Neural progenitor cell (in vitro differentiated cells): ENCODE data around the gene EPB41L4A. TPM values are rescaled to one million over a fixed set of nuclear protein-coding genes. Genes with fewer than 3 reads are reported as not detected.

Source experiments
- DNase-seq: peaks from one replicate; pipeline ENCODE4 v3.0.0-alpha.2; 2016; ENCODE audit warnings: low spot score
- H2AFZ ChIP-seq: fragments of 200-600 bp; sonication (generic); replicated peaks from 2 replicates; pipeline ENCODE4 v1.6.1; 2016; ENCODE audit warnings: antibody characterized with exemption
- H3F3A ChIP-seq: fragments of 200-600 bp; sonication (generic); 2 replicates; pipeline ENCODE4 v1.6.1; 2016; ENCODE audit warnings: antibody characterized with exemption, low read depth
- H3K27ac ChIP-seq: fragments of 200-600 bp; sonication (generic); 2 replicates; pipeline ENCODE4 v1.5.1; 2016; ENCODE audit warnings: mild to moderate bottlenecking
- H3K27me3 ChIP-seq: fragments of 200-600 bp; sonication (generic); 2 replicates; pipeline ENCODE4 v1.6.1; 2016; ENCODE audit warnings: mild to moderate bottlenecking, moderate library complexity
- H3K36me3 ChIP-seq: fragments of 200-600 bp; sonication (generic); 2 replicates; pipeline ENCODE4 v1.5.1; 2016
- H3K4me1 ChIP-seq: fragments of 200-600 bp; sonication (generic); 2 replicates; pipeline ENCODE4 v1.6.1; 2016; ENCODE audit warnings: mixed run types
- H3K4me2 ChIP-seq: fragments of 200-600 bp; sonication (generic); 2 replicates; pipeline ENCODE4 v1.6.1; 2016
- H3K4me3 ChIP-seq: fragments of 200-600 bp; sonication (generic); 2 replicates; pipeline ENCODE4 v1.5.1; 2016
- H3K79me2 ChIP-seq: fragments of 200-600 bp; sonication (generic); 2 replicates; pipeline ENCODE4 v1.6.1; 2016; ENCODE audit warnings: low read depth
- H3K9ac ChIP-seq: fragments of 200-600 bp; sonication (generic); 2 replicates; pipeline ENCODE4 v1.6.1; 2016
- H3K9me3 ChIP-seq: fragments of 200-600 bp; sonication (generic); 2 replicates; pipeline ENCODE4 v1.5.1; 2016; ENCODE audit warnings: low read depth
- H4K20me1 ChIP-seq: fragments of 200-600 bp; sonication (generic); 2 replicates; pipeline ENCODE4 v1.6.1; 2016; ENCODE audit warnings: low read depth
- H3K27ac Mint-ChIP-seq: 3 replicates; pipeline ENCODE4 v1.8.0; 2021; ENCODE audit warnings: mixed read lengths
- H3K27me3 Mint-ChIP-seq: 2 replicates; pipeline ENCODE4 v1.8.0; 2022; ENCODE audit warnings: low read depth, mild to moderate bottlenecking, inconsistent platforms, moderate library complexity, mixed read lengths; ENCODE audit not compliant: insufficient read depth
- H3K36me3 Mint-ChIP-seq: 3 replicates; pipeline ENCODE4 v1.8.0; 2021; ENCODE audit warnings: mixed read lengths
- H3K4me1 Mint-ChIP-seq: 3 replicates; pipeline ENCODE4 v1.8.0; 2021; ENCODE audit warnings: mixed read lengths
- H3K4me3 Mint-ChIP-seq: 3 replicates; pipeline ENCODE4 v1.8.0; 2021; ENCODE audit warnings: mild to moderate bottlenecking, moderate library complexity, mixed read lengths
- H3K9me3 Mint-ChIP-seq: 3 replicates; pipeline ENCODE4 v1.8.0; 2020; ENCODE audit warnings: mixed read lengths
- CTCF ChIP-seq: fragments of 200-600 bp; sonication (generic); IDR thresholded peaks from 2 replicates; pipeline ENCODE4 v1.5.1; 2017; ENCODE audit warnings: antibody characterized with exemption, mild to moderate bottlenecking
- EZH2 ChIP-seq: fragments of 200-600 bp; sonication (generic); IDR thresholded peaks from 2 replicates; pipeline ENCODE4 v1.6.1; 2017; ENCODE audit warnings: antibody characterized with exemption, mild to moderate bottlenecking, moderate library complexity
- EZH2phosphoT487 ChIP-seq: fragments of 200-600 bp; sonication (generic); IDR thresholded peaks from 2 replicates; pipeline ENCODE4 v1.6.1; 2017; ENCODE audit warnings: antibody characterized with exemption
- total RNA-seq: library from RNA; depleted of rRNA; stranded (reverse); fragments of >200 nt; gene quantifications from 2 replicates; pipeline ENCODE4 v1.2.3, GENCODE V29; 2015; ENCODE audit warnings: low replicate concordance

EPB41L4A gene
- total RNA-seq, 1 donor from 2014 or later: 2.7 TPM

- Histone ChIP-seq H3K27me3 (no peaks in the 10 kb centered on the region), H2AFZ (no peak overlapping the region), H3K36me3 (no peaks in the 10 kb centered on the region), H3K27ac (no peak overlapping the region), H3K4me1 (no peaks in the 10 kb centered on the region), H3K9ac (no peak overlapping the region), H3K4me2 (no peak overlapping the region), H3K4me3 (no peak overlapping the region), H4K20me1 (no peaks in the 10 kb centered on the region), H3K9me3 (no peaks in the 10 kb centered on the region), H3K79me2 (no peaks in the 10 kb centered on the region), H3F3A (no peaks in the 10 kb centered on the region)
- Mint-ChIP-seq H3K9me3 (no peaks in the 10 kb centered on the region), H3K27ac (no peak overlapping the region), H3K4me3 (no peak overlapping the region), H3K27me3 (no peaks in the 10 kb centered on the region), H3K36me3 (no peaks in the 10 kb centered on the region), H3K4me1 (peaks cover 19% of the 10 kb centered on the region)
- TF ChIP-seq EZH2phosphoT487: no peak
- no peak for TF ChIP-seq CTCF
- TF ChIP-seq EZH2: no peak
- no peak for DNase-seq
Observed at GRCh38 chr5:112290691-112291090, 128.4 kb downstream of the EPB41L4A start.

GRCh38 chr5:112289465-112289864, 129.6 kb downstream of the EPB41L4A start:
- Histone ChIP-seq H4K20me1 (no peaks in the 10 kb centered on the region), H3K4me3 (no peak overlapping the region), H3K4me1 (no peaks in the 10 kb centered on the region), H3F3A (no peaks in the 10 kb centered on the region), H3K27me3 (no peaks in the 10 kb centered on the region), H3K27ac (no peak overlapping the region), H2AFZ (no peak overlapping the region), H3K9ac (no peak overlapping the region), H3K9me3 (no peaks in the 10 kb centered on the region), H3K4me2 (no peak overlapping the region), H3K79me2 (no peaks in the 10 kb centered on the region), H3K36me3 (no peaks in the 10 kb centered on the region)
- no peaks in the 10 kb centered on the region for H3K36me3 Mint-ChIP-seq
- H3K27ac Mint-ChIP-seq: no peak overlapping the region
- H3K27me3 Mint-ChIP-seq: no peaks in the 10 kb centered on the region
- no peak overlapping the region for H3K4me3 Mint-ChIP-seq
- no peaks in the 10 kb centered on the region for H3K9me3 Mint-ChIP-seq
- peaks cover 21% of the 10 kb centered on the region for H3K4me1 Mint-ChIP-seq
- TF ChIP-seq CTCF (no peak), EZH2 (no peak), EZH2phosphoT487 (no peak)
- DNase-seq: no peak

GRCh38 chr5:112283943-112284929, 134.8 kb downstream of the EPB41L4A start:
- no peak for DNase-seq
- Mint-ChIP-seq H3K4me3 (no peak overlapping the region), H3K36me3 (no peaks in the 10 kb centered on the region), H3K4me1 (peaks cover 23% of the 10 kb centered on the region), H3K27ac (peak overlapping the region; percentile 11), H3K27me3 (peaks cover 2% of the 10 kb centered on the region), H3K9me3 (no peaks in the 10 kb centered on the region)
- H3K27me3 ChIP-seq: no peaks in the 10 kb centered on the region
- H4K20me1 ChIP-seq: no peaks in the 10 kb centered on the region
- H3F3A ChIP-seq: no peaks in the 10 kb centered on the region
- no peak overlapping the region for H2AFZ ChIP-seq
- H3K4me3 ChIP-seq: no peak overlapping the region
- TF ChIP-seq EZH2phosphoT487 (no peak), CTCF (no peak), EZH2 (no peak)
- no peak overlapping the region for H3K27ac ChIP-seq
- no peak overlapping the region for H3K9ac ChIP-seq
- H3K79me2 ChIP-seq: no peaks in the 10 kb centered on the region
- H3K9me3 ChIP-seq: no peaks in the 10 kb centered on the region
- H3K36me3 ChIP-seq: no peaks in the 10 kb centered on the region
- no peak overlapping the region for H3K4me2 ChIP-seq
- H3K4me1 ChIP-seq: no peaks in the 10 kb centered on the region
